ENCODE results near the gene SLC4A1AP.

SLC4A1AP gene

DNA sequence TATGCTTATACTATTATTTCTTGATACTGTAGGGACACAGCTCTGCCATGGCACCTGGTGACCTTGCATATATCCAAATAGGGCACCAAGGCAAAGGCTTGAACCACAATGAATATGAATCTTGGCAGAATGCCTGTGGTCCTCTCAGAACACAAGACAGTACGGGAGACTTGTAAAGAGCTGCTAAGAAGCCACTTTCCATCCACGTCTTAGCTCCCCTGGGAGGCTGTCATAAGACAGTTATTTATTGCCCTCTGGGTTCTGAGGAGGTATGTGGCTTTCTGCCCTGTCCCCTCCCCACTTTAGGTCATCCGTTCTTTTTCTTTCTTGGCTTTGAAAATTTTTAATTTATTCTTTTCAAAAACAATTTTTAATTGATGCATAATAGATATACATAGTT lies 78.0 kb downstream of the SLC4A1AP start:
- DNase-seq (ENCODE audit: low read depth in 2 of 2), result no peak

DNA sequence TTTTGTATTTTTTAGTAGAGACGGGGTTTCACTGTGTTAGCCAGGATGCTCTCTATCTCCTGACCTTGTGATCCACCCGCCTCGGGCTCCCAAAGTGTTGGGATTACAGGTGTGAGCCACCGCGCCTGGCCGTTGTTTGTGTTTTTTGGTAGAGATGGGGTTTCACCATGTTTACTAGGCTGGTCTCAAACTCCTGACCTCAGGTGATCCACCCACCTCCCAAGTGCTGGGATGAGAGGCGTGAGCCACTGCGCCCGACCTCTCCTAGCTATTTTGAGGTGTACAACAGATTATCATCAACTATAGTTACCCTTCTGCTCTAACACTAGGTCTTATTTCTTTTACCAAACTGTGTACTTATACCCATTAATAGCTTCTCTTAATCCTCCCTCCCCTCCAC lies 78.9 kb downstream of the SLC4A1AP start:
- no peak for DNase-seq (ENCODE audit: low read depth in 2 of 2)

All from fibroblast of skin of left biceps (primary cell).